HepG2 (cell line): ENCODE measurements around the gene U2AF1L4. TPM values are rescaled to one million over a fixed set of nuclear protein-coding genes. Genes with fewer than 3 reads are reported as not detected.
A peak's percentile ranks its signal among the peaks of the same experiment; 100 is the strongest.

Source experiments
- CSRNP2 ChIP-seq: sonication (generic); formaldehyde crosslinking; conservative IDR thresholded peaks from 2 replicates; pipeline ENCODE4 v1.8.0; 2022; ENCODE audit warnings: low read depth, missing genetic modification reagents
- FOXP1 ChIP-seq, 2 experiments: fragments of 450-650 bp in 1 of 2; IDR thresholded peaks; 2 replicates each; pipeline ENCODE4 v1.6.1; 2017 to 2018; ENCODE audit warnings: antibody characterized with exemption in 1 of 2
- GATAD1 ChIP-seq: IDR thresholded peaks from 2 replicates; pipeline ENCODE4 v1.6.1; 2016; ENCODE audit warnings: missing genetic modification reagents, missing compliant biosample characterization
- GFI1 ChIP-seq: sonication (generic); formaldehyde crosslinking; IDR thresholded peaks from 2 replicates; pipeline ENCODE4 v1.5.0; 2020; ENCODE audit warnings: missing genetic modification reagents, mild to moderate bottlenecking, borderline replicate concordance
- IRX3 ChIP-seq: sonication (generic); formaldehyde crosslinking; IDR thresholded peaks from 2 replicates; pipeline ENCODE4 v1.8.1; 2023; ENCODE audit warnings: mild to moderate bottlenecking, low read depth, missing genetic modification reagents, borderline replicate concordance
- KMT2B ChIP-seq: IDR thresholded peaks from 2 replicates; pipeline ENCODE4 v1.6.1; 2016; ENCODE audit warnings: missing genetic modification reagents, missing compliant biosample characterization
- MAZ ChIP-seq, 2 experiments: sonication (generic) in 1 of 2; formaldehyde crosslinking in 1 of 2; IDR thresholded peaks; 2 replicates each; pipeline versions ENCODE4 v1.5.0 to v1.6.1; 2012 to 2020; ENCODE audit warnings: low read depth in 2 of 2, mild to moderate bottlenecking in 2 of 2, borderline replicate concordance in 1 of 2, improper control_type of control experiment in 1 of 2, low read length in 1 of 2, missing genetic modification reagents in 1 of 2, moderate library complexity in 1 of 2
- NFE2L2 ChIP-seq: fragments of 150-350 bp; IDR thresholded peaks from 2 replicates; pipeline ENCODE4 v1.6.1; 2014; ENCODE audit warnings: low read length
- NFIC ChIP-seq: IDR thresholded peaks from 2 replicates; pipeline ENCODE4 v1.6.1; 2012; ENCODE audit warnings: mild to moderate bottlenecking, low read length, inconsistent platforms
- NFKBIZ ChIP-seq: IDR thresholded peaks from 2 replicates; pipeline ENCODE4 v1.6.1; 2018; ENCODE audit warnings: missing genetic modification reagents, missing compliant biosample characterization
- PATZ1 ChIP-seq: sonication (generic); formaldehyde crosslinking; IDR thresholded peaks from 2 replicates; pipeline ENCODE4 v1.4.0; 2020; ENCODE audit warnings: missing genetic modification reagents
- POLR2G ChIP-seq: fragments of 200-400 bp; formaldehyde crosslinking; IDR thresholded peaks from 2 replicates; pipeline ENCODE4 v1.6.1; 2018; ENCODE audit warnings: mild to moderate bottlenecking, low read depth, low read length, moderate library complexity
- SP1 ChIP-seq, 2 experiments: fragments of 450-650 bp in 1 of 2; sonication (generic) in 1 of 2; formaldehyde crosslinking in 1 of 2; IDR thresholded peaks; 2 replicates each; pipeline versions ENCODE4 v1.4.0 to v1.6.1; 2016 to 2020; ENCODE audit warnings: missing genetic modification reagents in 1 of 2
- TAF1 ChIP-seq: sonication (generic); formaldehyde crosslinking; IDR thresholded peaks from 2 replicates; pipeline ENCODE4 v1.4.0; 2020; ENCODE audit warnings: missing genetic modification reagents
- ZFAT ChIP-seq: sonication (generic); formaldehyde crosslinking; conservative IDR thresholded peaks from 2 replicates; pipeline ENCODE4 v1.8.1; 2023; ENCODE audit warnings: missing genetic modification reagents, inconsistent platforms
- ZFX ChIP-seq: sonication (generic); formaldehyde crosslinking; IDR thresholded peaks from 2 replicates; pipeline ENCODE4 v1.4.0; 2020; ENCODE audit warnings: mild to moderate bottlenecking, low read depth, missing genetic modification reagents, moderate library complexity
- ZNF224 ChIP-seq: sonication (generic); formaldehyde crosslinking; IDR thresholded peaks from 2 replicates; pipeline ENCODE4 v1.5.0; 2020; ENCODE audit warnings: mild to moderate bottlenecking, missing genetic modification reagents
- ZNF33B ChIP-seq: sonication (generic); formaldehyde crosslinking; IDR thresholded peaks from 2 replicates; pipeline ENCODE4 v1.5.1; 2020; ENCODE audit warnings: mild to moderate bottlenecking, missing genetic modification reagents
- ZNF496 ChIP-seq: sonication (generic); formaldehyde crosslinking; IDR thresholded peaks from 2 replicates; pipeline ENCODE4 v1.8.1; 2023; ENCODE audit warnings: mild to moderate bottlenecking, moderate library complexity, missing genetic modification reagents; ENCODE audit not compliant: insufficient replicate concordance
- ZNF781 ChIP-seq: sonication (generic); formaldehyde crosslinking; IDR thresholded peaks from 2 replicates; pipeline ENCODE4 v1.5.1; 2020; ENCODE audit warnings: borderline replicate concordance, mild to moderate bottlenecking, missing genetic modification reagents; ENCODE audit errors: not compliant biosample characterization
- ZNF841 ChIP-seq: sonication (generic); formaldehyde crosslinking; IDR thresholded peaks from 2 replicates; pipeline ENCODE4 v1.8.1; 2023; ENCODE audit warnings: missing genetic modification reagents, borderline replicate concordance
- polyA plus RNA-seq, 8 experiments: library from polyadenylated mRNA; depleted of rRNA in 3 of 8; stranded (reverse) in 7 of 8; unstranded in 1 of 8; fragments of >200 nt; fragmentation: Illumina TruSeq in 4 of 8; extraction: Trizol in 4 of 8; gene quantifications; 2 replicates each; pipeline versions ENCODE4 v1.2.1 to v1.2.3, GENCODE V29; 2011 to 2016; ENCODE audit warnings: low read depth in 4 of 8, missing spikeins in 1 of 8, mixed read lengths in 1 of 8; ENCODE audit not compliant: insufficient read depth in 1 of 8
- total RNA-seq, 5 experiments: library from RNA; depleted of rRNA; stranded (reverse); fragments of >200 nt; fragmentation: Illumina TruSeq; extraction: Trizol; gene quantifications; 2 replicates each; pipeline ENCODE4 v1.2.3, GENCODE V29; 2016; ENCODE audit warnings: low read depth in 1 of 5
- TF ChIP-seq, protein P1 (sequence below): conservative IDR thresholded peaks from 2 replicates; pipeline ENCODE4 v1.6.1; 2018; ENCODE audit warnings: missing genetic modification reagents
- TF ChIP-seq, protein P2 (sequence below): sonication (generic); formaldehyde crosslinking; IDR thresholded peaks from 2 replicates; pipeline ENCODE4 v1.5.0; 2020; ENCODE audit warnings: missing genetic modification reagents

The U2AF1L4 gene
- total and polyA plus RNA-seq, 2 of the 13 experiments (the other 11 are each of a cell fraction or from before 2014, with no cell fraction given), result 7.9 to 15.4 TPM

DNA sequence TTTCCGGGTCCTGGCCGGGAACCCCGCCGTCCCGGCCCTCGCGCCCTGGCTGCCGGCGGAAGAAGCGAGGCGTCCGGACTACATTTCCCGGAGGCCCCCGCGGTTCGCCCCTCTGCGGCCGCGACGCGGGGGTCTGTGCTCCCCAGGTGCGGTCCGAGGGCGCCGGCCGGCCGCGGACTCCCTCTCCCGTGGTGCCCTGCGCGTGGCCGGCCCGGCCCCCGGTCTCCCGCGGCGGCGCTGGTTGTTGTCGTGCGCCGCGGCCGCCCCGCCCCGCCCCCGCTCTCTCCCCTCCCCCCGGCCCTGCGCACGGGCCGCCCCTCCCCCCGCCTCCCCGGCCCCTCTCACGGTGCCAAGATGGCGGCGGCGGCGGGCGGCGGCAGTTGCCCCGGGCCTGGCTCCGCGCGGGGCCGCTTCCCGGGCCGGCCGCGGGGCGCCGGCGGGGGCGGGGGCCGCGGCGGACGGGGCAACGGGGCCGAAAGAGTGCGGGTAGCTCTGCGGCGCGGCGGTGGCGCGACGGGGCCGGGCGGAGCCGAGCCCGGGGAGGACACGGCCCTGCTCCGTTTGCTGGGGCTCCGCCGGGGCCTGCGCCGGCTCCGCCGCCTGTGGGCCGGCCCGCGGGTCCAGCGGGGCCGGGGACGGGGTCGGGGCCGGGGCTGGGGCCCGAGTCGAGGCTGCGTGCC is 27.4 kb downstream of the U2AF1L4 start, which contains the start of gene KMT2B (continued):
- peak; percentile 17; the same call in 1 of the 2 replicates for TF ChIP-seq GATAD1 (CRISPR knock-in tag)
- TF ChIP-seq, protein P1, sequence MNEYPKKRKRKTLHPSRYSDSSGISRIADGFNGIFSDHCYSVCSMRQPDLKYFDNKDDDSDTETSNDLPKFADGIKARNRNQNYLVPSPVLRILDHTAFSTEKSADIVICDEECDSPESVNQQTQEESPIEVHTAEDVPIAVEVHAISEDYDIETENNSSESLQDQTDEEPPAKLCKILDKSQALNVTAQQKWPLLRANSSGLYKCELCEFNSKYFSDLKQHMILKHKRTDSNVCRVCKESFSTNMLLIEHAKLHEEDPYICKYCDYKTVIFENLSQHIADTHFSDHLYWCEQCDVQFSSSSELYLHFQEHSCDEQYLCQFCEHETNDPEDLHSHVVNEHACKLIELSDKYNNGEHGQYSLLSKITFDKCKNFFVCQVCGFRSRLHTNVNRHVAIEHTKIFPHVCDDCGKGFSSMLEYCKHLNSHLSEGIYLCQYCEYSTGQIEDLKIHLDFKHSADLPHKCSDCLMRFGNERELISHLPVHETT, result peak; percentile 96
- no peak for TF ChIP-seq GFI1
- no peak for TF ChIP-seq CSRNP2 (CRISPR knock-in tag)
- no peak for TF ChIP-seq ZFX
- TF ChIP-seq FOXP1 (IDR thresholded peaks at IDR 0.05), result no peak
- TF ChIP-seq FOXP1 (CRISPR knock-in tag; IDR thresholded peaks at IDR 0.05), result no peak
- TF ChIP-seq, protein P2, sequence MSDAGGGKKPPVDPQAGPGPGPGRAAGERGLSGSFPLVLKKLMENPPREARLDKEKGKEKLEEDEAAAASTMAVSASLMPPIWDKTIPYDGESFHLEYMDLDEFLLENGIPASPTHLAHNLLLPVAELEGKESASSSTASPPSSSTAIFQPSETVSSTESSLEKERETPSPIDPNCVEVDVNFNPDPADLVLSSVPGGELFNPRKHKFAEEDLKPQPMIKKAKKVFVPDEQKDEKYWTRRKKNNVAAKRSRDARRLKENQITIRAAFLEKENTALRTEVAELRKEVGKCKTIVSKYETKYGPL, result no peak
- TF ChIP-seq TAF1 (CRISPR knock-in tag), result 0 out of 2 replicates have a peak, but pooled peaks have one; percentile 5
- 0 out of 2 replicates have a peak, but pooled peaks have one; percentile 18 for TF ChIP-seq ZFAT (CRISPR knock-in tag)
- no peak for TF ChIP-seq NFE2L2
- no peak for TF ChIP-seq ZNF841 (CRISPR knock-in tag)
- peak; percentile 74 for TF ChIP-seq PATZ1 (CRISPR knock-in tag)
- no peak for TF ChIP-seq SP1 (IDR thresholded peaks at IDR 0.05)
- TF ChIP-seq SP1 (CRISPR knock-in tag; IDR thresholded peaks at IDR 0.05), result peak; percentile 23; the same call in 1 of the 2 replicates
- no peak for TF ChIP-seq ZNF33B
- TF ChIP-seq MAZ (IDR thresholded peaks at IDR 0.05; ENCODE audit: borderline replicate concordance, low read depth, low read length), result peak; percentile 58
- no peak for TF ChIP-seq MAZ (CRISPR knock-in tag; IDR thresholded peaks at IDR 0.05; ENCODE audit: low read depth)
- no peak for TF ChIP-seq IRX3
- TF ChIP-seq ZNF496 (CRISPR knock-in tag), result no peak
- TF ChIP-seq ZNF781 (CRISPR knock-in tag), result no peak
- TF ChIP-seq POLR2G, result no peak
- TF ChIP-seq NFKBIZ (CRISPR knock-in tag), result no peak
- no peak for TF ChIP-seq NFIC
- no peak for TF ChIP-seq KMT2B (CRISPR knock-in tag)
- TF ChIP-seq ZNF224 (CRISPR knock-in tag), result no peak; the same call in 1 of the 2 replicates
